HCT116 (cell line): ENCODE data around the gene CYP17A1. TPM values are rescaled to one million over a fixed set of nuclear protein-coding genes. Genes with fewer than 3 reads are reported as not detected.

ENCODE experiments used
- ATAC-seq: fragments of 200-7000 bp; cut with Tn5 transposase; 2 replicates; pipeline ENCODE4 v1.9.1; 2020; ENCODE audit warnings: mild to moderate bottlenecking, moderate library complexity
- BruUV-seq: library from RNA; stranded (reverse); fragments of 400-500 nt; replicated peaks from 2 replicates; lab custom pipeline; 2021; lab: Mats Ljungman, UMichigan
- CTCF ChIA-PET: fragments of 300-600 bp; sonication (Branson Sonifier 250); formaldehyde crosslinking; loops from one replicate; lab custom pipeline; 2021; ENCODE audit warnings: antibody characterized with exemption; lab: Charles Lee
- POLR2A ChIA-PET: fragments of 300-600, 350-600 bp; sonication (Branson Sonifier 250); formaldehyde crosslinking; loops from one replicate; lab custom pipeline; 2021; ENCODE audit warnings: antibody characterized with exemption; lab: Charles Lee
- RAD21 ChIA-PET, 2 experiments: fragments of 300-600 bp; sonication (Branson Sonifier 250); formaldehyde crosslinking; loops; one replicate each; lab custom pipeline; 2023; ENCODE audit warnings: low total read pairs in 2 of 2; ENCODE audit not compliant: uncharacterized antibody in 2 of 2, unreplicated experiment in 2 of 2, low non-redundant PET in 1 of 2; lab: Charles Lee
- DNase-seq: peaks from one replicate; pipeline ENCODE4 v3.0.0-alpha.2; 2010; ENCODE audit warnings: low read depth, low spot score
- H2AFZ ChIP-seq: fragments of 200-600 bp; shearing (Covaris generic), sonication (generic); 2 replicates; pipeline ENCODE4 v1.6.1; 2017; ENCODE audit warnings: low read depth, mixed run types, mixed read lengths, antibody characterized with exemption, low read length; ENCODE audit not compliant: poor library complexity, severe bottlenecking
- H3K27ac ChIP-seq: 2 replicates; pipeline ENCODE4 v1.5.1; 2012; ENCODE audit warnings: low read depth, low read length
- H3K27me3 ChIP-seq: fragments of 200-600 bp; sonication (generic); 2 replicates; pipeline ENCODE4 v1.6.1; 2016; ENCODE audit warnings: mixed run types, low read length, mixed read lengths; ENCODE audit not compliant: insufficient read depth
- H3K36me3 ChIP-seq, 2 experiments: fragments of 200-500 bp in 1 of 2; fragments of 200-600 bp in 1 of 2; sonication (Bioruptor generic) in 1 of 2; sonication (generic) in 1 of 2; 2 replicates each; pipeline versions ENCODE4 v1.5.1 to v1.6.1; 2014 to 2016; ENCODE audit warnings: low read length in 2 of 2, inconsistent platforms in 1 of 2, mixed read lengths in 1 of 2, mixed run types in 1 of 2; ENCODE audit not compliant: insufficient read depth in 2 of 2, control insufficient read depth in 1 of 2
- H3K4me1 ChIP-seq, 2 experiments: fragments of 200-600 bp in 1 of 2; sonication (generic) in 1 of 2; 2 replicates each; pipeline versions ENCODE4 v1.5.1 to v1.6.1; 2012 to 2017; ENCODE audit warnings: low read length in 2 of 2, inconsistent platforms in 1 of 2, mild to moderate bottlenecking in 1 of 2, mixed read lengths in 1 of 2, mixed run types in 1 of 2, moderate library complexity in 1 of 2; ENCODE audit not compliant: insufficient read depth in 2 of 2, control insufficient read depth in 1 of 2
- H3K4me2 ChIP-seq: fragments of 200-600 bp; sonication (generic); 2 replicates; pipeline ENCODE4 v1.6.1; 2017; ENCODE audit warnings: mixed run types, low read length, mixed read lengths
- H3K4me3 ChIP-seq, 2 experiments: fragments of 200-600 bp in 1 of 2; sonication (generic) in 1 of 2; replicated peaks in 1 of 2; 2 replicates each; pipeline ENCODE4 v1.5.1; 2011 to 2016; ENCODE audit warnings: low read length in 2 of 2, control low read depth in 1 of 2, low read depth in 1 of 2, mild to moderate bottlenecking in 1 of 2, mixed read lengths in 1 of 2, mixed run types in 1 of 2
- H3K79me2 ChIP-seq: fragments of 200-600 bp; sonication (generic); 2 replicates; pipeline ENCODE4 v1.6.1; 2017; ENCODE audit warnings: mild to moderate bottlenecking, mixed run types, low read length, moderate library complexity, mixed read lengths; ENCODE audit not compliant: insufficient read depth
- H3K9ac ChIP-seq: fragments of 200-600 bp; sonication (generic); 2 replicates; pipeline ENCODE4 v1.6.1; 2016; ENCODE audit warnings: low read length, mixed read lengths
- H3K9me2 ChIP-seq: fragments of 200-600 bp; sonication (generic), shearing (Covaris generic); 2 replicates; pipeline ENCODE4 v1.6.1; 2017; ENCODE audit warnings: mixed run types, mild to moderate bottlenecking, moderate library complexity; ENCODE audit not compliant: insufficient read depth
- H3K9me3 ChIP-seq, 2 experiments: fragments of 200-500 bp in 1 of 2; fragments of 200-600 bp in 1 of 2; sonication (Bioruptor generic) in 1 of 2; sonication (generic) in 1 of 2; 2 replicates each; pipeline ENCODE4 v1.6.1; 2014 to 2017; ENCODE audit warnings: low read length in 2 of 2, mixed read lengths in 2 of 2, inconsistent platforms in 1 of 2, low read depth in 1 of 2, mild to moderate bottlenecking in 1 of 2, mixed run types in 1 of 2, moderate library complexity in 1 of 2; ENCODE audit not compliant: control insufficient read depth in 1 of 2, insufficient read depth in 1 of 2
- H4K20me1 ChIP-seq: fragments of 200-600 bp; sonication (generic), shearing (Covaris generic); 2 replicates; pipeline ENCODE4 v1.6.1; 2017; ENCODE audit warnings: mixed run types, mild to moderate bottlenecking, moderate library complexity; ENCODE audit not compliant: insufficient read depth
- CBX3 ChIP-seq: IDR thresholded peaks from 2 replicates; pipeline ENCODE4 v1.6.1; 2012; ENCODE audit warnings: low read depth
- EGR1 ChIP-seq: IDR thresholded peaks from 2 replicates; pipeline ENCODE4 v1.6.1; 2012; ENCODE audit warnings: low read depth
- JUND ChIP-seq: IDR thresholded peaks from 2 replicates; pipeline ENCODE4 v1.6.1; 2012
- SRF ChIP-seq: IDR thresholded peaks from 2 replicates; pipeline ENCODE4 v1.6.1; 2012; ENCODE audit warnings: low read depth
- intact Hi-C: fragments of 100-400 bp; cut with micrococcal nuclease; formaldehyde crosslinking; loops from 2 replicates; pipeline ENCODE4 v1.10.0; 2022
- total RNA-seq: library from RNA; stranded (reverse); gene quantifications from one replicate; pipeline ENCODE4 v1.2.1, GENCODE V29; 2021; ENCODE audit not compliant: unreplicated experiment
- TF ChIP-seq, protein P1 (sequence below): IDR thresholded peaks from 2 replicates; pipeline ENCODE4 v1.6.1; 2012; ENCODE audit warnings: low read depth
- TF ChIP-seq, protein P2 (sequence below): IDR thresholded peaks from 2 replicates; pipeline ENCODE4 v1.6.1; 2011; ENCODE audit warnings: mild to moderate bottlenecking, low read length, moderate library complexity; ENCODE audit not compliant: insufficient replicate concordance; ENCODE audit errors: extremely low read depth

Gene CYP17A1
- total RNA-seq, 1 experiment from 2014 or later, result 4.0 TPM

DNA sequence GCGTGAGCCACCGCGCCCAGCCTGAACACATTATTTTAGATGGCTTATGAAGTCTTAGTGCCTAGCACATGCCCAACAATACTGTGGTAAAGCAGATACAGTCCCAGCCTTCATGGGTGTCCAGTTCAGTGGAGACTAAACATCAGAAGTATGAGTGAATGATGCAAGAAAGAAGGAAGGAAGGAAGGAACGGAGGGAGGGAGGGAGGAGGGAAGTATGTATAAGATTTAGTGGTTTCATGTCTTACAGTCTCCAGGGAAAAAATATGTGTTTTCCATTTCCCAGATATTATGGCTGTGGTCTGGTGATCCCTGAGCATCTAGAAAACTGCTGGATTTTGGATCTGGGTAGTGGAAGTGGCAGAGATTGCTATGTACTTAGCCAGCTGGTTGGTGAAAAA lies 35.0 kb upstream of the CYP17A1 start:
- Histone ChIP-seq H3K9ac (no peak overlapping the region), H3K27ac (no peak overlapping the region), H2AFZ (no peak overlapping the region), H3K4me3 (no peak overlapping the region), H3K79me2 (no peaks in the 10 kb centered on the region), H3K9me3 (no peaks in the 10 kb centered on the region), H3K4me1 (no peaks in the 10 kb centered on the region), H3K36me3 (no peaks in the 10 kb centered on the region), H3K27me3 (no peaks in the 10 kb centered on the region), H3K9me2 (no peaks in the 10 kb centered on the region), H4K20me1 (no peaks in the 10 kb centered on the region), H3K4me2 (no peak overlapping the region)
- DNase-seq (no peak), ATAC-seq (no peak)
- CTCF ChIA-PET, result no interaction called here
- TF ChIP-seq CBX3, result no peak
- TF ChIP-seq EGR1, result no peak
- TF ChIP-seq SRF, result no peak
- TF ChIP-seq, protein P1, sequence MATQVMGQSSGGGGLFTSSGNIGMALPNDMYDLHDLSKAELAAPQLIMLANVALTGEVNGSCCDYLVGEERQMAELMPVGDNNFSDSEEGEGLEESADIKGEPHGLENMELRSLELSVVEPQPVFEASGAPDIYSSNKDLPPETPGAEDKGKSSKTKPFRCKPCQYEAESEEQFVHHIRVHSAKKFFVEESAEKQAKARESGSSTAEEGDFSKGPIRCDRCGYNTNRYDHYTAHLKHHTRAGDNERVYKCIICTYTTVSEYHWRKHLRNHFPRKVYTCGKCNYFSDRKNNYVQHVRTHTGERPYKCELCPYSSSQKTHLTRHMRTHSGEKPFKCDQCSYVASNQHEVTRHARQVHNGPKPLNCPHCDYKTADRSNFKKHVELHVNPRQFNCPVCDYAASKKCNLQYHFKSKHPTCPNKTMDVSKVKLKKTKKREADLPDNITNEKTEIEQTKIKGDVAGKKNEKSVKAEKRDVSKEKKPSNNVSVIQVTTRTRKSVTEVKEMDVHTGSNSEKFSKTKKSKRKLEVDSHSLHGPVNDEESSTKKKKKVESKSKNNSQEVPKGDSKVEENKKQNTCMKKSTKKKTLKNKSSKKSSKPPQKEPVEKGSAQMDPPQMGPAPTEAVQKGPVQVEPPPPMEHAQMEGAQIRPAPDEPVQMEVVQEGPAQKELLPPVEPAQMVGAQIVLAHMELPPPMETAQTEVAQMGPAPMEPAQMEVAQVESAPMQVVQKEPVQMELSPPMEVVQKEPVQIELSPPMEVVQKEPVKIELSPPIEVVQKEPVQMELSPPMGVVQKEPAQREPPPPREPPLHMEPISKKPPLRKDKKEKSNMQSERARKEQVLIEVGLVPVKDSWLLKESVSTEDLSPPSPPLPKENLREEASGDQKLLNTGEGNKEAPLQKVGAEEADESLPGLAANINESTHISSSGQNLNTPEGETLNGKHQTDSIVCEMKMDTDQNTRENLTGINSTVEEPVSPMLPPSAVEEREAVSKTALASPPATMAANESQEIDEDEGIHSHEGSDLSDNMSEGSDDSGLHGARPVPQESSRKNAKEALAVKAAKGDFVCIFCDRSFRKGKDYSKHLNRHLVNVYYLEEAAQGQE, result no peak
- TF ChIP-seq JUND, result no peak
- TF ChIP-seq, protein P2, sequence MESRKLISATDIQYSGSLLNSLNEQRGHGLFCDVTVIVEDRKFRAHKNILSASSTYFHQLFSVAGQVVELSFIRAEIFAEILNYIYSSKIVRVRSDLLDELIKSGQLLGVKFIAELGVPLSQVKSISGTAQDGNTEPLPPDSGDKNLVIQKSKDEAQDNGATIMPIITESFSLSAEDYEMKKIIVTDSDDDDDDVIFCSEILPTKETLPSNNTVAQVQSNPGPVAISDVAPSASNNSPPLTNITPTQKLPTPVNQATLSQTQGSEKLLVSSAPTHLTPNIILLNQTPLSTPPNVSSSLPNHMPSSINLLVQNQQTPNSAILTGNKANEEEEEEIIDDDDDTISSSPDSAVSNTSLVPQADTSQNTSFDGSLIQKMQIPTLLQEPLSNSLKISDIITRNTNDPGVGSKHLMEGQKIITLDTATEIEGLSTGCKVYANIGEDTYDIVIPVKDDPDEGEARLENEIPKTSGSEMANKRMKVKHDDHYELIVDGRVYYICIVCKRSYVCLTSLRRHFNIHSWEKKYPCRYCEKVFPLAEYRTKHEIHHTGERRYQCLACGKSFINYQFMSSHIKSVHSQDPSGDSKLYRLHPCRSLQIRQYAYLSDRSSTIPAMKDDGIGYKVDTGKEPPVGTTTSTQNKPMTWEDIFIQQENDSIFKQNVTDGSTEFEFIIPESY, result no peak
- RAD21 ChIA-PET, result interaction anchor here in 1 of 2 experiments (0.6 kb wide), 1 partner anchor 17 kb away, joined by 3 read pairs; no protein-coding TSS in a partner anchor
- BruUV-seq, result no TSS peak
- intact Hi-C loops, result no loop called here
- POLR2A ChIA-PET, result no interaction called here
